GM12892 (cell line): ENCODE results near the gene ASB11.

Source experiments
- POLR2A ChIP-seq: IDR thresholded peaks from 2 replicates; pipeline ENCODE4 v1.6.1; 2011; ENCODE audit warnings: low read depth, low read length, control low read depth
- POLR2AphosphoS5 ChIP-seq: IDR thresholded peaks from 2 replicates; pipeline ENCODE4 v1.6.1; 2011; ENCODE audit warnings: low read depth, low read length, control low read depth
- TAF1 ChIP-seq: IDR thresholded peaks from 2 replicates; pipeline ENCODE4 v1.6.1; 2011; ENCODE audit warnings: low read depth, mild to moderate bottlenecking, control low read depth, low read length, borderline replicate concordance

- TF ChIP-seq POLR2A: no peak
- TF ChIP-seq TAF1: no peak
- no peak for TF ChIP-seq POLR2AphosphoS5
Measured at GRCh38 chrX:15242899-15243555, 72.4 kb downstream of the ASB11 start.
